ENCODE results near the gene ELMO1. TPM values are rescaled to one million over a fixed set of nuclear protein-coding genes. Genes with fewer than 3 reads are reported as not detected.

Gene ELMO1
- total and polyA plus RNA-seq, 2 of the 13 experiments (the other 11 are each of a cell fraction or from before 2014, with no cell fraction given) = 0.11 to 0.17 TPM

- no peak overlapping the region for H2AFZ ChIP-seq (ENCODE audit: low read length)
- no peaks in the 10 kb centered on the region; a peak in 1 of 5 replicates for H3K27me3 ChIP-seq (ENCODE audit: control insufficient read depth in 1 of 2, insufficient read depth in 2 of 2, low read length in 2 of 2)
- no peaks in the 10 kb centered on the region for H3K79me2 ChIP-seq (ENCODE audit: insufficient read depth, low read length)
- H3K4me3 ChIP-seq (replicated peaks in 1 of 3; ENCODE audit: insufficient read depth in 1 of 3, low read depth in 2 of 3, low read length in 3 of 3) = no peak overlapping the region
- TF ChIP-seq PAXIP1 (CRISPR knock-in tag; conservative IDR thresholded peaks at IDR 0.05) (no peak), ZBED4 (CRISPR knock-in tag; IDR thresholded peaks at IDR 0.05; ENCODE audit: borderline replicate concordance) (no peak), ZSCAN29 (CRISPR knock-in tag; conservative IDR thresholded peaks at IDR 0.05) (no peak), MLX (CRISPR knock-in tag; IDR thresholded peaks at IDR 0.05) (no peak), ZFP82 (CRISPR knock-in tag; IDR thresholded peaks at IDR 0.05; ENCODE audit: borderline replicate concordance) (no peak), SNAPC5 (CRISPR knock-in tag; IDR thresholded peaks at IDR 0.05; ENCODE audit: borderline replicate concordance) (no peak)
- H3K4me1 ChIP-seq (ENCODE audit: insufficient read depth, low read length) = peaks cover 19% of the 10 kb centered on the region
- H3K27ac ChIP-seq (ENCODE audit: extremely low read length, insufficient read depth, low read length) = no peak overlapping the region
- no peak overlapping the region for H3K9ac ChIP-seq (ENCODE audit: insufficient read depth, low read depth, low read length)
- H3K4me2 ChIP-seq (ENCODE audit: low read depth, low read length) = no peak overlapping the region
- no peaks in the 10 kb centered on the region for H4K20me1 ChIP-seq (ENCODE audit: insufficient read depth, low read length)
- ChIA-PET CTCF (ENCODE audit: low intra/inter-chr PET ratio, low total read pairs) (no interaction called here), POLR2A (no interaction called here)
- H3K9me3 ChIP-seq (ENCODE audit: low read length) = no peaks in the 10 kb centered on the region
- H3K36me3 ChIP-seq (replicated peaks in 1 of 2; ENCODE audit: control insufficient read depth in 1 of 2, insufficient read depth in 2 of 2, low read length in 2 of 2) = no peaks in the 10 kb centered on the region
- 42% methylated on average over 2 of the region's 2 CpGs for WGBS (ENCODE audit: low lambda C conversion rate)
- no TSS peak for BruUV-seq (replicated peaks)
- intact Hi-C loops (cut with micrococcal nuclease; ENCODE audit: unreplicated experiment) (no loop called here), in situ Hi-C loops (cut with HindIII; ENCODE audit: extremely low pct_ligation_motif_present, low pct_unique_long_range_greater_than_20kb) (no loop called here)
- ATAC-seq = no peak
- DNase-seq (ENCODE audit: low spot score) = no peak
- no peak for FAIRE-seq
Observed at GRCh38 chr7:36806891-36807290, 641.8 kb downstream of the ELMO1 start.

MicroRNAs encoded within 50 kb of the gene (microRNA counts, 767-probe panel; counts per million panel counts)
- microRNA hsa-miR-1200 = not detected

Small RNA genes within 50 kb of the gene (microRNA-seq; reads per million reads assigned to microRNA genes)
- gene MIR1200 = not detected

Small RNA genes within 50 kb of the gene (small RNA-seq; reads per million reads assigned to genes)
- 0 reads per million in 3 experiments for gene MIR1200 (ENCODE audit: insufficient read depth in 2 of 3, insufficient read length in 3 of 3, low read depth in 2 of 3, low replicate concordance in 1 of 3)
- gene RF00019 (ENCODE audit: insufficient read depth in 2 of 3, insufficient read length in 3 of 3, low read depth in 2 of 3, low replicate concordance in 1 of 3) = 0 reads per million in 3 experiments
- gene RF00432 (ENCODE audit: insufficient read depth in 2 of 3, insufficient read length in 3 of 3, low read depth in 2 of 3, low replicate concordance in 1 of 3) = 0 reads per million in 3 experiments
- 0 reads per million in 3 experiments for gene RNU6-565P (ENCODE audit: insufficient read depth in 2 of 3, insufficient read length in 3 of 3, low read depth in 2 of 3, low replicate concordance in 1 of 3)

Other genes with a start within 250 kb of the ELMO1 start
- gene GPR141, start 234.9 kb upstream of the ELMO1 start, total RNA-seq (2016; rRNA removed; fragmentation: Illumina TruSeq; extraction: Trizol) = not detected in 2 replicates
- gene GPR141, start 234.9 kb upstream of the ELMO1 start, polyA plus RNA-seq (2011; rRNA removed) = not detected in 2 replicates

All from HepG2 (cell line).